HG03457 (cell line): ENCODE data around the gene ALOX5AP.

ENCODE experiments used
- ATAC-seq: cut with Tn5 transposase; IDR thresholded peaks from one replicate; pipeline ENCODE4 v1.9.1; 2021; ENCODE audit warnings: moderate number of reproducible peaks; ENCODE audit not compliant: unreplicated experiment

The ALOX5AP gene

DNA sequence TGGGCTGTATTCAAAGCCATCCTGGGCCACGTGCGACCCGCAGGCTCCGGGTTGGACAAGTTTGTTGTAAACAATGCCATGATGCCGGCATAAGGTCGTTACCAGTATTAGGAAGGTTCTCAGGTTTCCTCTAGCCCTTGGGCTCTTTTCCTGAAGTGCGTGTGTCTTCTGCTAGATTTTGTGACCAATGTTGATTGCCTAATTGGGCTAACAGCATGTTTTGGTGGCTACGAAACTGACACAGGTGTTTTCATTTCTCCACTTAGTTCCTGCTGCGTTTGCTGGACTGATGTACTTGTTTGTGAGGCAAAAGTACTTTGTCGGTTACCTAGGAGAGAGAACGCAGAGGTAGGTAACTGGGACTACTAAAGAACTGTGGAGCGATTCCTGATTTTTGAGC lies 20.3 kb downstream of the ALOX5AP start:
- no peak for ATAC-seq

DNA sequence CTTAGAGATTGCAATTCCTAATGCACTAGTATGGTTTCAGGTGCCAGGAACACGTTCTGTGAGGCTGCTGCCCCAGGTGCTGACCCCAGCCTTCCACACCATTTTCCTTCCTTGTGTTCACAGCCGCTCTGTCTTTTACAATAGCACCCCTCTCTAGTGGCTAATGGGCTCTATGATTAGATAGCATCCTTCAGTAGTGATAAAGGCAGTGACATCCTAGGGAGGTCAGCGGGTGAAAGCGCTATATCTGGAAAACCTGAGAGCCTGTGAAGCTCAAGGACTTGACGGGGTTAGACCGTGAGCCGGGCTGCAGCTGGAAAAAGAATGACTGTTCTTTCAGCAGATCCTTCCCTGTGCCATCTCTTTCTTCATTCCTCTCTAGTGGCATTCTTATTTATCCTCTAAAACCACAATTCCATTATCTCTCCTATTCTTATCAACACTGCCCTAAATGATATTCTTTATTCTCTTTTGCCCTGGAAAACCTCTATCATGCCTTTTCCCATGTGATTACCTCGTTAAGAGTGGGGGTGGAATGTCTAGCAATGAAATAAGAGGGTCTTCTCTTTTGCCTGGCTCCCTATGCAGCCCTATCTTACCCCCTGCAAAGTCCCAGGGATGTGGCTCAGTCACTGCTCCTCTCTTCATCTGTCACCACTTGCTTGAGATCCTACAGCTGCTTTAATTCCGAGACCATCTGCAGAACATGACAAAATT lies 21.8 kb downstream of the ALOX5AP start:
- no peak for ATAC-seq

DNA sequence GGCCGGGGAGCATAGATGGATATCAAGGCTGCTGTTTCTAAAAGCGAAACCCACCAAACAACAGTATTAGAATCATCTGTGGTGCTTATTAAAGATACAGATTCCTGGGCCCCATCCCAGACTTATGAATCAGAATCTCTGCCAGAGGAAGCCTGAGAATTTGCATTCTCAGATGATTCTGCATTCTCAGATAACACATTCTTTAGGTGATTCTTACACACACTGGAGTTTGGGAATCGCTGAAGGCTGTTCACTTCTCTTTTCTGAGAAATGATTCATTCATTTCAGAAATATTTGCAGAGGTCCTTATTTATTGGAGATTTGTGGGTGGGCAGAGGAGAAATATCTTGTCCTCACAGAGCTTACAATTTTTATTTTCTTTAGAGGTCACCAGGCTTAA lies 24.4 kb downstream of the ALOX5AP start:
- no peak for ATAC-seq

DNA sequence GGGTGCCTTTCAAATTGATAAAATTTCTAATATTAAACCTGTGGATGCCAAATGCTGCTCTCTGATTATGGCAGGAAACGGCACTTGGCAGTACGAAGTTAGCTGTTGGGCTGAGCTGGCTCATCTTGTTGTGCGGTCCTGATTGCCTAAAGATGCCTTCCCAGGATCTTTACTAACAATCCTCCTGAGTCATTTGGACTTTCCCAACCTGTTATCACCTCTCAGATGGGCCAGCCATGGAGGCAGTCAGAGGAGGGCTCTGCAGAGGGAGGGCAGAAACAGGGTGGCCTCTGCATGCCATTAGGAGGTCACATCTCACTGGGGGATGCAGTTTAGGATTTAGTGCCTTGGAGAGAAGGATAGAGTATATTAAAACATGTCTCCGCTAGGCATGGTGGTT lies 27.3 kb downstream of the ALOX5AP start:
- no peak for ATAC-seq

DNA sequence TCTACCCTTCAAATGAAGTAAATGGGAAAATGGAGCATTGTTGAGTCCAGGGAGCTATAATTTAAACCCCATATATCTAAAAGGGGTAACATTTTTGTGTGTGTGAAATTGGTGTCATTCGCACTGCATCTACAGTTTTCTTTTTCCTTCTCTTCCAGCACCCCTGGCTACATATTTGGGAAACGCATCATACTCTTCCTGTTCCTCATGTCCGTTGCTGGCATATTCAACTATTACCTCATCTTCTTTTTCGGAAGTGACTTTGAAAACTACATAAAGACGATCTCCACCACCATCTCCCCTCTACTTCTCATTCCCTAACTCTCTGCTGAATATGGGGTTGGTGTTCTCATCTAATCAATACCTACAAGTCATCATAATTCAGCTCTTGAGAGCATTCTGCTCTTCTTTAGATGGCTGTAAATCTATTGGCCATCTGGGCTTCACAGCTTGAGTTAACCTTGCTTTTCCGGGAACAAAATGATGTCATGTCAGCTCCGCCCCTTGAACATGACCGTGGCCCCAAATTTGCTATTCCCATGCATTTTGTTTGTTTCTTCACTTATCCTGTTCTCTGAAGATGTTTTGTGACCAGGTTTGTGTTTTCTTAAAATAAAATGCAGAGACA lies 28.6 kb downstream of the ALOX5AP start:
- no peak for ATAC-seq

DNA sequence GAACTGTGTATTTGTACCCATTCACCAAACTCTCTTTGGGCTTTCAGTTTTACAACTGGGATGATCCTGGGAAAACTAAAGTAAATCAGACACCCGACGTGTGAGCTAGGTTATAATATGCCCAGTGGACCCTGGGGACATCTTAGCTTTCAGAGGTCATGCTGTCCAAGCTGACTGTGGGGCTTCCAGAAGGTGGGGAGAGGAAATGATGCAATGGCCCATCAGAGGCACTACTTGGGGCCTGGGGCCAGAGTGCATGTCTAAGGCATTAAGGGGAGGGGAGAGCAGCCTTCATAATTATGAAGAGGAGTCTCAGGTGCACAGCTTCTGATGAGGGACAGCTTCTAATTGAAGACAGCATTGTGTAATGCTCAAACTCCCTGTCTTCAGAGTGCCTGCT lies 30.9 kb downstream of the ALOX5AP start:
- no peak for ATAC-seq

DNA sequence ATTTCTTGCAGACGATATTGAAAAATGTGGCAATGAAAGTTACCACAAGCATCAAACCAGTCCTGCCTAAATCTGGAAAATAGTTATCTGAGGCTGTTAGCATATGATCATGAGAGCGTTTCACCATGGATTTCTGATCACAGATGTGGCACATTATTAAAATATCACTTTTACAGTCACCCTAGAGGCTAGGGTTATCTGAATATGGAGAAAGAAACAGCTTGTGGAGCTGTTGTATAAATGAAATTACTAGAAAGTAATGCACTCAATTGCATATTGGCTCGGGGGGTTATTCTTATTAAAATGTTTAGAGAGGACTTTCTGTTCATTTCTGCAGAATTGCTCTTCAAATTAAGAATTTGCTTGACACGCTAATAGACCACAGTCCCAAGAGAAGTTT lies 35.6 kb downstream of the ALOX5AP start:
- no peak for ATAC-seq

DNA sequence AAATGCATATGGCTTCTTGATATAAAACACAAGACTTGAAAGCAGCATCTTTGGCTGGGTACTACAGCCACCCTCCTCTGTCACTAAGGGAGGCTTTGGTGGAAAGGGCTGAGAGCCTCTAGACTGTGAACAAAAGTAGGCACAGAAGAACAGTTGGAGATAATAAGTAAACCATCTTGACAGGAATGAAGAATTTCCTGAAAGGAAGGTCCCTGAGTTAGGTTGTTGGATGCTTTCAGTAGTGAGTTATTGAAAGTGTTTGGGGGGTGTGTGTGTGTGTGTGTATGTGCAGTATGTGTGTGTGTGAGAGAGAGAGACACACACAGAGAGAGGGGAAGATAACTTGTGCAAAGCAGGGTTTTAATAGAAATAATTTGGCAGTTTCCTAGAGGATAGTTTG lies 38.2 kb downstream of the ALOX5AP start:
- ATAC-seq = no peak

DNA sequence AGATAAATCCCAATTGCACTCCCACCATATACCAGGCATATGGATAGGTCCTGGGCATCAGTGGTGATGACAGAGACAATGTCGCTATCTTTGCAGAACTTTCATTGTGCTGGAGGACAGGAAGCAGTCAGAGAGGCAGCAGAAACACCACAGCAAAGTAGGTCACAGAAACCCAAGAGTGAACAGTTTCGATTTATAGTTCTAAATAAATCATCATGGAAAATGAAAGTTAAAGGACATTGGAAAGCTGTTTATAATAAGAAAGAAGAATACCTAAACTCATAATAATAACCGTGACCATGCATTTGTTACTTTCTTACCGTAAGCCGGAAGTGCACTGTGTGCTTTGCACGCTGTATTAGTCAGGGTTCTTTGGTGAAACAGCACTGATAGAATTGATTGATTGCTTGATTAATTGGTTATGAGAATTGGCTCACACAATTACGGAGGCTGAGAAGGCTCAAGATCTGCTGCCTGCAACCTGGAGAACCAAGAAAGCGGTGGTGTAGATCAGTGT lies 38.9 kb downstream of the ALOX5AP start:
- ATAC-seq = no peak

DNA sequence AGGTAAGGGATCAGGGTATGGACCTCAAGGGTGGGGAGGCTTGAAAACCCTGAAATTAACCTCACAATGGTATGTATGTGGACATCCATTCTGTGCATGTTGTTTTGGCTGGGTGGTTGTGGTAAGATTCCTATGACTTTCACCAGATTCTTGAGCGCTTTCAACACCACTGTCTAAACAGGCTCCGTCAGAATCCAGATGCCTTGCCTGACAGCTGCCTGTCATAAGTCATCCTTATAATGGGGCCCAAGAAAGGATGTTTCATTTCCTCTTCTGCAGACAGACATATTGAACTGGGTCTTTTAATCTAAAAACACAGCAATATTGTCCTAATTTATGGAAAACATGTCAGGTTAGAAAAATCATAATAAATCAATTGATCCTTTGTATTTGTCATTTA lies 41.3 kb downstream of the ALOX5AP start:
- ATAC-seq = no peak

DNA sequence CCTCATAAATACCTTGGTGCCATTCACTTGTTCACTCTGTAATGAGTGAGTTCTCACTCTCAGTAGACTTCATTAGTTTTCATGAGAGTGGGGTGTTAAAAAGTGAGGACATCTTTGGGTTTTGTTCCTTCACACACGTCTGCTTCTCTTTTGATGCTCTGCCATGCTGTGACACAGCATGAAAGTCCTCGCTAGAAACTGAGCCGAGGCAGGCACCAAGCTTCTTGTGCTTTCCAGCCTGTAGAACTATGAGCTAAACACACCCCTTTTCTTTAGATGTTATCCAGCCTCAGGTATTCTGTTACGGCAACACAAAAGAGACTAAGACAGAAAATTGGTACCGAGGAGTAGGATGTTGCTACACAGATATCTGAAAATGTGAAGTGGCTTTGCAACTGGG lies 43.7 kb downstream of the ALOX5AP start:
- no peak for ATAC-seq

DNA sequence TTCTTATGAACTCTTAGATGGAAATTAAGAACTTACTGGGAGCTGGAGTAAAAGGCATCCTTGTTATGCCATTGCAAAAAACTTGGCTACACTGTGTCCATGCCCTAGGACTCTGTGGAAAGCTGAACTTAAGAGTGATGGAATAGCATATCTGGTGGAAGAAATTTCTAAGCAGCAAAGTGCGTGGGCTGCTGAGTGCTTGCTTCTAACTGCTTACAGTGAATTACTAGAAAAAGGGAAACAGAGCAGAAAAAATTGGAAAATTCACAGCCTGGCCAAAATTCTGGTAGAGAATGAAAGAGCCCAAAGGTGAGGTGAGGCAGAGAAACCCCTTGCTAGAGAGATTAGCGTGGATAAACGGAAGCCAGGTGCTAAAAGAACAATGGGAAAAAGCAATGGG lies 44.3 kb downstream of the ALOX5AP start:
- ATAC-seq = no peak

DNA sequence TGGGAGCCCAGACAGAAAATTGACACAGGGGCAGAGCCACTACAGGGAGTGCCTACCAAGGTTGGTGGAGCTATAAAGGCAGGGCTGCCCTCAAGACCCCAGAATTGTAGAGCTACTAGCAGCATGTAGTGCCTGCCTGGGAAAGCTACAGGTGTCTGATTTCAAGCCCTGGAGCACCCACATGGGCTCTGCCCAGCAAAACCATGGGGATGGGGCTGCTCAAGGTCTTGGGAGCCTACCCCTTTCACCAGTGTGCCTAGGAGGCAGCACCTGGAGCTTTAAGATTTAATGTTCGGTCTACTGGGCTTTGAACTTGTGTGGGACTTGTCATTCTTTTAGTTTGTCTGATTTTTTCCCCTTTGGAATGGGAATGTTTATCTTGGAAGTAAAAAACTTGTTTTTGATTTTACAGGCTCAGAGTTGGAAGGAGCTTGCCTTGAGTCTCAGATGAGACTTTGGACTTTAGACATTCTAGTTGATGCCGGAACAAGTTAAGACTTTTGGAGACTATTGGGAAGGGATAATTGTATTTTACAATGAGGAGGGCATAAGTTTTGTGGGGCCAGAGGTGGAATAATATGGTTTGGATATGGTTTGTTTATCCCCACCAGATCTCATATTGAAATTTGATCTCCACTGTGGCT lies 45.1 kb downstream of the ALOX5AP start:
- ATAC-seq = no peak

DNA sequence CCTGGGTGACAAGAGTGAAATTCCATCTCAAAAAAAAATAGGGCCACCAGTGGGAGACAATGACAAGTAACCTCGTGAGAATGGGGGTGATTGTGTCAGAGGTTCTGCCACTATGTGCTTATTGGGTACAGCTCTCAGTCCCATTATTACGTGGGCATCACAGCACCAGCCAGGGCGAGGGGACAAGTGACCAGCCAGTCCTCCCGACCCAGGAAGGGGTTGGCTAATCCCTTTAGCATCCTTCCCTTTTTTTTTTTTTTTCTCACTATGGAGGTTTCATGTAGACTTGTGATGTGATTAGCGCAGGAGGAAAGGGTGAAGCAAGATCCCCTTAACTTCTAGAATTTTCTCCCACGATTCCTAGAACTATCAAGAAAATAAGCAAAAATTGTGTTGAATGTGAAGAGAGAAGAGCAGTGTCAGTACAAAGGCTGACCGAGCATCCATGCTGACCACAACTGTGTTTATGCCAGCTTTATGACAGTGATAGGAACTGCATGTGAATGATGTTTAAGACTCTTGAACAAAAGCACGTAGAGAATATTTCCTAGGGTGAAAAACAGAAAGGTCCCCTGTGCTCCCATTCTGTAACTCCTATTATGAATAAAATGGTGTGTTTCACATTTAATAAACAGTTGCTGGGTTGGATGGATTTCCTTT lies 50.0 kb downstream of the ALOX5AP start:
- ATAC-seq = no peak

DNA sequence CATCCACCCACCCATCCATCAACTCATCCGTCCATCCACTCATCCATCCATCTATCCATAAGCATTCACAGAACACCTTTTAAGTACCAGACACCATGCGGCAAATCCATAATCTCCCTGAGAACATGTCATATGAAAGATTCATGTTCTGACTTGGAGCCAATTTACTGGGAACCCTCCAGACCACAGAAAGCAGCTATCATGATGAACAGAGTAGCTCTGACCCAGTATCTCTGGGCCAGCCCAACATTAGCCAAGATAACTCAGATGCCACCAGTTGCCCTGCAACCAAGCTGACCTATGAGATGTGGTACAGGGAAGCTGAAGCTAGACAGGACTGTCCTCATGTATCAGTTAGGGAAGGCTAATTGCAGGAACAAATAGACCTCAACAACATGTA lies 51.3 kb downstream of the ALOX5AP start:
- no peak for ATAC-seq

DNA sequence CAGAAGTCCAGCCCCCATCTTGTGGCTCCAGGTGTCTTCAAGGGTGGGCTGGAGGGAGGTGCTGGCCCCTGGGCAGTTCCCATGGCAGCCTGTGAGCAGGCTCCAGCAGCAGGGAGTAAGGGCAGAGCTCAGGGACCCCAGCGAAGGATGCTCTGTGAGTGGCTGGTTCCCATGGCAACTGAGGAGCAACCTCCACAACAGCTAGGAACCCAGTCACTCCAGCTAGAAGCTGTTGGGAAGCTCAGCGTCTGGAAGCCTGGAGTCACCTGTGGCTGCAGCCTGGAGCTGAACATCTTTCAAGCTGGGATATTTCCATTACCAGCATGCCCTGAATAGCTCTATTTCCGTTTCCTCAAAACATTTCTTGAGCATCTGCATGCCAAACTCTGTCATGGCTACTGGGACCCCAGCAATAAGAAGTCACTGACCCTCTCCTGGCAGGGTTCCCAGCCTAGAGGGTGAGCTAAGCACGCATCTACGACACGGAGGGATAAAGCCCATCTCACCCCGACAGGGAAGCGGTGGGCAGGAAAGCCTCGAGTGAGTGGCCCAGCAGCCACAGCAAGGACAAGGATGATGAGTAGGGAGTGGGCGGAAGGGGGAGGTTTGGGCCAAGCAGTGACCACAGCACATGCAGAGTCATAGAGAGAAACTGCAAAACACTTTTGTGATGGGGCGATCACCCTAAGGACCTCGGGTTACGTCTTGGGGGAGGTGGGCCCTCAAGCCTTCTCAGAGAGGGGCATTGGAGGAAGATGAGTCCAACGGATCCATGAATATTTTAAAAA lies 52.6 kb downstream of the ALOX5AP start:
- no peak for ATAC-seq

DNA sequence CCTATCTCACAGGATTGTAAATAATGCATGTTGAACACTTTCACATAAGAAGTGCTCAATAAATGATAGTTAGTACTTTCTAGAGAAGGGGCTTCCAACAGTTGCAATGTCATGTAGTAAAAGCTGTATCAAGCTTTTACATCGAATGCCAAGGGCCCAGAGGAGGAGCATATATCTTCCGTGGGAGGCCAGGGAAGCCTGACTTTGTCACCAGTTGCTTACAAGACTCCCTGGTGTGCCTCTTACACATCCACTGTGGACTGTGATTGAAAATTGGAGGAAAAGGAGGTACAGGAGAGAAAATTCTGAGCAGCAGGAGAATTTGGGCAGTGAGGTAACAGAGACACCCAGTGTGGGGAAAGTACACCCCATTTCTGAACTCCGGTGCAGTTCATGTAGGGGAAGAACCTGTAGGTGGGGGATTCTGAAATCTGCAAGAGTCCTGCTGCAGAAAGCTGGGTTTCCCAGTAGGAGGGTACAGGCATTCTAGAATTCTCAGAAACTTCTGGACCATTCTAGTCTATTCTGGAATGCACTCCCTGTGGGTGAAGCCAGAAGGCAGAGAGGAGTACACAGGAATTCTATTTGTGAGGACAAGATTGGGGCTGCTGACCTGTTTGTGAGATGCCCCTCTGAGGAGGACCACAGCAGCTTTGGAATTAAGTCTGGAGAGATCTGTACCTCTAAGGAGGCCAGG lies 54.0 kb downstream of the ALOX5AP start:
- ATAC-seq = no peak

DNA sequence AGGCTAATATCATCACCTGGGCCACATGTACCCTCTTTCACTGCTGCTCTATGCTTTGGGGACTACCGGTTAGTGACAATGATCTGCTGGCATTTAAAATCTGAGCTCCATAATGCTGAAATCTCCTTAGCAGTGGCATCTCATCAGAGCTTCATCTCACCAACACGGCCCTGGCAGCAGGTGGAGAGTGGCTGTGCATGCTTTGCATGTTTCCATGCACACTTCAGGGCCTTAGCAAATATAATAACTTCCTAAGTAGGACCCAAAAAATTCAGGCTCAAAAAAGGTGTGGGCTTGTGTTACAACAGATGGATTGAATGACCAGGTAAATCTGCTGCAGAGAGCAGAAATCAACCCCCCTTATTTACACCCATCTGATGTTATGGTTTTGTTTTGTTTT lies 55.2 kb downstream of the ALOX5AP start:
- no peak for ATAC-seq

DNA sequence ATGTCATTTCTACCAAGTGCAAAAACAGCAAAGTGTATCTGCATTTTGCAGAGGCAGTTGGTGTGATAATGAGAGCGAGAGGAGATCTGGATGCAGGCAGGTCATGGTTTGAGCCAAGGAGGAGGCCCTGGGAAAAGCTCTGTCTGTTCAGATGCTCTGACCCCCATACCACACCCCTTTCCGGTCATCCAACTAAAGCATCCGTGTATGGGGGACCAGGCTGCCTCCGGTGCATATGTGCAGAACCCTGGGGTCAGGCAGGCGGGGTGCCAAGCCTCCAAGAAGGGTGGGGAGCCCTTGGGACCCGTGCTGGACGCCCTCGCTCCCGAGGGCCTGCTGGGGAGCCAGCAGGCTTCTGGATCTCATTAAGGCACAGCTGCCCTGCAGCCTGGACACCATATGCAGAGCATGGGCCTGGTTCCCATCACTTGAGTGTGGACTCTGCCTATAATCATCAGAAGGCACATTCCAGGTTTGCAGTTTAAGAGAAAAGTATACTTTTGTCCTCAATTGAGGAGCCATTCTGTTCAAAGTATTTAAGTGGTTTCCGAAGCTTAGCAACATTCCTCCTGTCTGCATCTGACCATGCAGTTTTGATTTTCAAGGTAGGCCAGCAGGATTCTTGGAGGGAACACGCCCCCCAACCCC lies 56.1 kb downstream of the ALOX5AP start:
- no peak for ATAC-seq
